ENCODE data around the gene SYNC.
"Not testable (repeated sequence)": the region's sequence is repeated elsewhere in the genome, so short reads cannot be mapped to it uniquely, and the experiment has no call there.

Gene SYNC

GRCh38 chr1:32724678-32725614 is 22.4 kb upstream of the SYNC start:
- Histone ChIP-seq H3K4me3 (ENCODE audit: insufficient read depth, low read depth, low read length) (no peak overlapping the region), H3K4me1 (ENCODE audit: control insufficient read depth, insufficient read depth, low read length) (peaks cover 14% of the 10 kb centered on the region), H3K27me3 (ENCODE audit: control insufficient read depth, insufficient read depth, low read length, poor library complexity, severe bottlenecking) (no peaks in the 10 kb centered on the region), H3K9me3 (ENCODE audit: control insufficient read depth, low read length) (no peaks in the 10 kb centered on the region), H3K36me3 (ENCODE audit: control insufficient read depth, insufficient read depth, low read length) (no peaks in the 10 kb centered on the region), H3K27ac (ENCODE audit: insufficient read depth, low read depth, low read length, poor library complexity, severe bottlenecking) (no peak overlapping the region)
- WGBS, 2 experiments, result 78% methylated on average over 14 of the region's 14 CpGs

DNA sequence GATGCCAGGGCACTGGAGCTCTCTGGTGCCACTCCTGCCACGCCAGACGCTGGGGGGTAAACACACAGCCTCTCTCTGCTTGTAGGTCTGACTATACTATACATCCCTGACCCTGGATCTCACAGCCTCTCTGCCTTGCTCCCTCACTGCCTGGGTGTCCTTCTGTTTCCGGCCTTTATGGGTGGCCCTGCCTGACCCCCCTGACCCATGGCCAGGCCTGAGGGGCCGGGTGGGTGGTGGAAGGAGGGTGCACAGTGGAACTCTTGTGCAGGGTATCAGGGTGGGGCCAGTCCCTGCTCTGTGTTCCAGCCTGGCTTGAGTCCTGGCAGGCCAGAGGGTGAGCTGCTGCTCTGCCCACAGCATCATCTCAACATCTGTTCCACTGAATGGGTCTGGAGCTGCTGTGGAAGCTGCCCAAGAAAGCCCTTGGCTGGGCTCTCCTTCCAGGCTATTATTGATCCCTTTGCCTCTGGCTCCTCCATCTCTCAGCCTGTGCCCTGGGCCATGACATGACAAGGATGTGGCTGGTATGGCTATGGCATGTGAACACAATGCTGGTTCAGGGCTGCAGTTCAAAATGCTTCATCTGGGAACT is 17.2 kb upstream of the SYNC start:
- Histone ChIP-seq H3K36me3 (ENCODE audit: control insufficient read depth, insufficient read depth, low read length) (no peaks in the 10 kb centered on the region), H3K4me3 (ENCODE audit: insufficient read depth, low read depth, low read length) (no peak overlapping the region)
- 90 to 93% methylated on average over 4 of the region's 4 CpGs for WGBS, 2 experiments

DNA sequence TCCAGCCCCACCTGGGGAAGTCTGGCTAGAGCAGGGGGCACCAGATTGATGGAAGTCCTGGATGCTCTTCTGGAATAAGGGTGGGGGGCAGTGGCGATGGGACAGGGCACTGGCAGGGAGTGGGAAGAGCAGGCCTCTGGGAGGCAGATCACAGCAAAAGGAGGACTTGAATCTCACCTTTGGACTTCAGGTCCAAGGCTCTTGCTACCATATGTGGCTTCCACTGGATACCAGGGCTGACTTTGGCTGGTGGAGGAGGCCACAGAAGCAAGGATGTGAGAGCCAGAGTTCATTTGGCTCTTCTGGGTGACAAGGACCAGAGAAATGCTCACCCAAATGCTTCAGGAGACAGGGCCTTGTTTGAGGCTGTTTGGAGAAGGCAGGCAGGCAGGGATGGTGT is 16.0 kb upstream of the SYNC start:
- Histone ChIP-seq H3K27ac (ENCODE audit: insufficient read depth, low read depth, low read length, poor library complexity, severe bottlenecking) (no peak overlapping the region), H3K4me1 (ENCODE audit: control insufficient read depth, insufficient read depth, low read length) (peaks cover 9% of the 10 kb centered on the region), H3K36me3 (ENCODE audit: control insufficient read depth, insufficient read depth, low read length) (no peaks in the 10 kb centered on the region), H3K4me3 (ENCODE audit: insufficient read depth, low read depth, low read length) (no peak overlapping the region), H3K27me3 (ENCODE audit: control insufficient read depth, insufficient read depth, low read length, poor library complexity, severe bottlenecking) (no peaks in the 10 kb centered on the region), H3K9me3 (ENCODE audit: control insufficient read depth, low read length) (no peaks in the 10 kb centered on the region)
- WGBS, 2 experiments, result 93 to 97% methylated on average over 1 of the region's 1 CpG

More for the DNA sequence above, 17.2 kb upstream of the SYNC start:
- H3K27ac ChIP-seq (ENCODE audit: insufficient read depth, low read depth, low read length, poor library complexity, severe bottlenecking), result no peak overlapping the region
- no peaks in the 10 kb centered on the region for H3K27me3 ChIP-seq (ENCODE audit: control insufficient read depth, insufficient read depth, low read length, poor library complexity, severe bottlenecking)
- H3K4me1 ChIP-seq (ENCODE audit: control insufficient read depth, insufficient read depth, low read length), result peaks cover 14% of the 10 kb centered on the region
- no peaks in the 10 kb centered on the region for H3K9me3 ChIP-seq (ENCODE audit: control insufficient read depth, low read length)

DNA sequence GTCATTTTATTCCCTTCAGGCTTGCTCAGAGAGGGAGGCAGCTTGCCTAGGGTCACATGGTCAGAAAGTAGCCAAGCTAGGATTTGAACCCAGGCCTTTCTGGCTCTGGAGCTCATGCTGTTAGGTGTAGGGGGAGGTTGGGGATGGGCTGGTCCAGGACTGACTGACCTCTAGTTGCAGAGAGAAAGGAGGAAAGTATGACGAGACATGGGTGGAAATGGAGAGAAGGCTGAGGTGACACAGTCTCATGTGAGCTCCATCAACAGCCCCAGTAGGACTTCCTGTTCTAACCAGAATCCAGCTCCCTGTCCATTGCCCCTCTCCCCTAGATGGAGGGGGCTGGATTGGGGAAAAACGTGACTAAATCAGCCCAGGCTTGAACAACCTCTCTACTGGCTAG is 15.5 kb upstream of the SYNC start:
- H3K36me3 ChIP-seq (ENCODE audit: control insufficient read depth, insufficient read depth, low read length), result no peaks in the 10 kb centered on the region
- H3K27ac ChIP-seq (ENCODE audit: insufficient read depth, low read depth, low read length, poor library complexity, severe bottlenecking), result no peak overlapping the region
- H3K4me3 ChIP-seq (ENCODE audit: insufficient read depth, low read depth, low read length), result no peak overlapping the region
- no peaks in the 10 kb centered on the region for H3K27me3 ChIP-seq (ENCODE audit: control insufficient read depth, insufficient read depth, low read length, poor library complexity, severe bottlenecking)
- H3K4me1 ChIP-seq (ENCODE audit: control insufficient read depth, insufficient read depth, low read length), result peaks cover 9% of the 10 kb centered on the region
- no peaks in the 10 kb centered on the region for H3K9me3 ChIP-seq (ENCODE audit: control insufficient read depth, low read length)
- WGBS, 2 experiments, result 81 to 89% methylated on average over 2 of the region's 2 CpGs

DNA sequence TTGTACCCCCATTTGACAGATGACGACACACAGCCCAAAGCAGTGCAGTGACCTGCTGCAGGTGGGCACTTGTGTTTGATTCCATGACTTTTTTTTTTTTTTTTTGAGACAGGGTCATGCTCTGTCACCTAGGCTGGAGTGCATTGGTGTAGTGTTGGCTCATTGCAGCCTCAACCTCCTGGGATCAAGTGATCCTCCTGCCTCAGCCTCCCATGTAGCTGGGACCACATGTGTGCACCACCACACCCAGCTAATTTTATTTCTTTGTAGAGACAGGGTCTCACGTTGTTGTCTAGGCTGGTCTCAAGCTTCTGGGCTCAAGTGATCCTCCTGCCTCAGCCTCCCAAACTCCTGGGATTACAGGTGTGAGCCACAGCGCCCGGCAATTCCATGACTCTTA is 14.9 kb upstream of the SYNC start:
- no peaks in the 10 kb centered on the region for H3K9me3 ChIP-seq (ENCODE audit: control insufficient read depth, low read length)
- no peak overlapping the region for H3K4me3 ChIP-seq (ENCODE audit: insufficient read depth, low read depth, low read length)
- 90 to 91% methylated on average over 4 of the region's 4 CpGs for WGBS, 2 experiments
- no peaks in the 10 kb centered on the region for H3K36me3 ChIP-seq (ENCODE audit: control insufficient read depth, insufficient read depth, low read length)
- H3K27me3 ChIP-seq (ENCODE audit: control insufficient read depth, insufficient read depth, low read length, poor library complexity, severe bottlenecking), result no peaks in the 10 kb centered on the region
- H3K4me1 ChIP-seq (ENCODE audit: control insufficient read depth, insufficient read depth, low read length), result peaks cover 9% of the 10 kb centered on the region
- no peak overlapping the region for H3K27ac ChIP-seq (ENCODE audit: insufficient read depth, low read depth, low read length, poor library complexity, severe bottlenecking)

GRCh38 chr1:32716312-32717148 is 14.0 kb upstream of the SYNC start:
- Histone ChIP-seq H3K4me1 (ENCODE audit: control insufficient read depth, insufficient read depth, low read length) (peaks cover 9% of the 10 kb centered on the region), H3K9me3 (ENCODE audit: control insufficient read depth, low read length) (no peaks in the 10 kb centered on the region), H3K4me3 (ENCODE audit: insufficient read depth, low read depth, low read length) (no peak overlapping the region), H3K36me3 (ENCODE audit: control insufficient read depth, insufficient read depth, low read length) (no peaks in the 10 kb centered on the region), H3K27ac (ENCODE audit: insufficient read depth, low read depth, low read length, poor library complexity, severe bottlenecking) (no peak overlapping the region), H3K27me3 (ENCODE audit: control insufficient read depth, insufficient read depth, low read length, poor library complexity, severe bottlenecking) (no peaks in the 10 kb centered on the region)
- 26 to 28% methylated on average over 9 of the region's 9 CpGs for WGBS, 2 experiments

DNA sequence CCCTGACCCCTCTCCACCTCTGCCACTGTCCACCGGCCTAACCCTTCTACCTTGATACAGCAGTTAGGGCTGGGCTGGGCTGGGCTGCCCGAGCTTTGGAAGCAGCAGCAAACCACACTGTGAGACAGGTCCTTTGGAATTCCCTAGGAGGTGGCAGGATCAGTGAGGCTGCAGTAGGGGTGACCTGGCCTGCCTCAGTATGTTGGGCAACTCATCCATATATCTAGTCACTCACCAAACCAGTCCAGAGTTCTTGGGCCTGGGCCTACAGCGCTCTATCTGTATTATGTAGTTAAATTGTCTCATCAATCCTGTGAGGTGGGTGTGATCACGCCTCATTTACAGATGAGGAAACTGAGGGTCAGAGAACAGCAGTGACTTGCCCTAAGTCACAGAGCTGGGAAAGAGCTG is 13.3 kb upstream of the SYNC start:
- peaks cover 9% of the 10 kb centered on the region for H3K4me1 ChIP-seq (ENCODE audit: control insufficient read depth, insufficient read depth, low read length)
- no peaks in the 10 kb centered on the region for H3K9me3 ChIP-seq (ENCODE audit: control insufficient read depth, low read length)
- no peak overlapping the region for H3K4me3 ChIP-seq (ENCODE audit: insufficient read depth, low read depth, low read length)
- no peaks in the 10 kb centered on the region for H3K27me3 ChIP-seq (ENCODE audit: control insufficient read depth, insufficient read depth, low read length, poor library complexity, severe bottlenecking)
- H3K27ac ChIP-seq (ENCODE audit: insufficient read depth, low read depth, low read length, poor library complexity, severe bottlenecking), result no peak overlapping the region
- 91% methylated on average over 4 of the region's 4 CpGs for WGBS, 2 experiments
- H3K36me3 ChIP-seq (ENCODE audit: control insufficient read depth, insufficient read depth, low read length), result no peaks in the 10 kb centered on the region

GRCh38 chr1:32714277-32714676 is 11.7 kb upstream of the SYNC start:
- Histone ChIP-seq H3K9me3 (ENCODE audit: control insufficient read depth, low read length) (no peaks in the 10 kb centered on the region), H3K27me3 (ENCODE audit: control insufficient read depth, insufficient read depth, low read length, poor library complexity, severe bottlenecking) (no peaks in the 10 kb centered on the region), H3K36me3 (ENCODE audit: control insufficient read depth, insufficient read depth, low read length) (no peaks in the 10 kb centered on the region), H3K4me3 (ENCODE audit: insufficient read depth, low read depth, low read length) (no peak overlapping the region), H3K27ac (ENCODE audit: insufficient read depth, low read depth, low read length, poor library complexity, severe bottlenecking) (no peak overlapping the region), H3K4me1 (ENCODE audit: control insufficient read depth, insufficient read depth, low read length) (peaks cover 9% of the 10 kb centered on the region)
- 91 to 96% methylated on average over 3 to 4 of the region's 4 CpGs for WGBS, 2 experiments

GRCh38 chr1:32713081-32713480 is 10.5 kb upstream of the SYNC start:
- Histone ChIP-seq H3K4me3 (ENCODE audit: insufficient read depth, low read depth, low read length) (no peak overlapping the region), H3K9me3 (ENCODE audit: control insufficient read depth, low read length) (no peaks in the 10 kb centered on the region), H3K4me1 (ENCODE audit: control insufficient read depth, insufficient read depth, low read length) (peaks cover 9% of the 10 kb centered on the region), H3K27ac (ENCODE audit: insufficient read depth, low read depth, low read length, poor library complexity, severe bottlenecking) (no peak overlapping the region), H3K27me3 (ENCODE audit: control insufficient read depth, insufficient read depth, low read length, poor library complexity, severe bottlenecking) (no peaks in the 10 kb centered on the region), H3K36me3 (ENCODE audit: control insufficient read depth, insufficient read depth, low read length) (no peaks in the 10 kb centered on the region)
- WGBS, 2 experiments, result 72 to 75% methylated on average over 10 of the region's 10 CpGs

- WGBS, 2 experiments, result 88 to 94% methylated on average over 4 of the region's 4 CpGs
Measured at GRCh38 chr1:32711221-32711620, 8.7 kb upstream of the SYNC start.

More at GRCh38 chr1:32711221-32711620, 8.7 kb upstream of the SYNC start:
- H3K4me3 ChIP-seq (ENCODE audit: insufficient read depth, low read depth, low read length); H3K36me3 ChIP-seq (ENCODE audit: control insufficient read depth, insufficient read depth, low read length); H3K27me3 ChIP-seq (ENCODE audit: control insufficient read depth, insufficient read depth, low read length, poor library complexity, severe bottlenecking); H3K27ac ChIP-seq (ENCODE audit: insufficient read depth, low read depth, low read length, poor library complexity, severe bottlenecking); H3K9me3 ChIP-seq (ENCODE audit: control insufficient read depth, low read length); H3K4me1 ChIP-seq (ENCODE audit: control insufficient read depth, insufficient read depth, low read length): not testable (repeated sequence)

Measured in ectodermal cell (in vitro differentiated cells).